ENCODE measurements around the gene DSCAML1.

- no peak for TF ChIP-seq POLR2A (IDR thresholded peaks at IDR 0.05; ENCODE audit: low read depth, low read length)
- no peak for TF ChIP-seq SPI1 (IDR thresholded peaks at IDR 0.05; ENCODE audit: low read depth, low read length)
Observed at GRCh38 chr11:117475716-117476530, 321.1 kb downstream of the DSCAML1 start.

Data from GM12891 (cell line).